NCI-H510A treated with DMSO at 0.1 percent for 48 hours (cell line): ENCODE measurements around the gene GP2.

Source experiments
- DNase-seq: peaks from one replicate; lab custom pipeline; 2025; lab: John Stamatoyannopoulos, UW

The GP2 gene

GRCh38 chr16:20327444-20328041 is at the start of gene GP2:
Gene GP2, minus strand, starts transcription at chr16:20327513. Its CDS starts 1,082 bp downstream, at chr16:20326431.
- DNase-seq, result peak; percentile 87

DNA sequence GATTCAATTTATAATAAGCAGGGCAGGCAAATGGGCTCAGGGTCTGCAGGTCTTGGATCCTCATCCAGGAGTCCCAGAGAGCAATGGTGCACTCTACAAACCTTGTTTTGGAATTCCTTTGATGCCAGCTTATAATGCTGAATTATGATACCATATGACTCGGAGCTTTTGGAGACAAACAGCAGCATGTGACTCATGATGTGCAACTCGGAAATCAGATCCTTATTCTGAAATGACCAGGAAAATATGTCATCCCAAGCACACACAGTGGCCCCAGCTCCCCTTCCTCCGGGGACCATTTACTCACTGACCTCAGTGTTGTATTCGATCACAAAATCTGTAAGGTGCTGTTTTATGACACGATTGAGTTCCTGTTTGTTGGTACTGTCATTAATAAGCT is 45.4 kb upstream of the GP2 start:
- no peak for DNase-seq

- no peak for DNase-seq
These were observed 42.2 kb upstream of the GP2 start for GRCh38 chr16:20369452-20370054.

DNA sequence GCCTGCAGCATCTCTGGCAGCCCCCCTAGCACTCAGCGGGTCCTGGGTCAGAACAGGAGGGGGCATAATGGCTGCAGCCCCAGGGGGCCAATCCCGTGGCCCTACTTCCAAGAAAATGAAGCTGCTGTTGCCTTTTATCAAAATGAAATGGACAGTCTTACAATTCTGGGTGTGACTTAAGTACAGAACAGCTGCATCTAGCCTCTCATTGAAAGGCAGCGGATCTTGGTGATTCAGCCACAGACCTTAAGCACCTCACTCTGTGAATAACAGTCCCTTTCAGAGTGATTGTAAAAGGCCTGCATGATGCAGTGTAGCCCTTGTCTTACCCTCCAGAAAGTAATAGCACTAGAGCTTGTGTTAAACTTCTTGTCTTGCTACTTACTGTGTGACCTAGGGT is 36.7 kb upstream of the GP2 start:
- DNase-seq, result no peak

- DNase-seq, result no peak
These were observed 35.9 kb upstream of the GP2 start for GRCh38 chr16:20363191-20363590.

- no peak for DNase-seq
These were observed 32.7 kb upstream of the GP2 start for GRCh38 chr16:20359997-20360396.

DNA sequence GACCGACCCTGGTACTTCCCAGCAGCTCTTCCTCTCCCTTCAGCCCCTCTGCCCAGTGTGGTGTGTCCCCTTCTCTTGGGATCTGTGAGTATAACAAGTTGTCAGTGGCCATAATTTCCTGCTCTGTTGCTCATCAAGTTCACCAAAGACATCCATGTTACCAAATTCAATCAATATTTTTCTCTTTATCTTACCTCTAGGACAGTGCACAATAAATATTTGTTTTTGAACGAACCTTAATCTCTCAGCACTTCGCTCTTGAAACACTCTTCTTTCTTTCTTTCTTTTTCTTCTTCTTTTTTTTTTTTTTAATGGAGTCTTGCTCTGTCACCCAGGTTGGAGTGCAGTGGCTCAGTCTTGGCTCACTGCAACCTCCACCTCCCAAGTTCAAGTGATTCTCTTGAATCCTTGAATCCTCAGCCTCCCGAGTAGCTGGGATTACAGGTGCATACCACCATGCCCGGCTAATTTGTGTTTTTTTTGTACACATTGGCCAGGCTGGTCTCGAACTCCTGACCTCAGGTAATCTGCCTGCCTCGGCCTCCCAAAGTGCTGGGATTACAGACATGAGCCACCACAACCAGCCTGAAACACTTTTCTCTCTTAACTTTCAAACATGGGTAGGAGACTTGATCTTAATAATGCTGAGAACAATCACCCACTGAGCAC is 27.9 kb upstream of the GP2 start:
- no peak for DNase-seq

DNA sequence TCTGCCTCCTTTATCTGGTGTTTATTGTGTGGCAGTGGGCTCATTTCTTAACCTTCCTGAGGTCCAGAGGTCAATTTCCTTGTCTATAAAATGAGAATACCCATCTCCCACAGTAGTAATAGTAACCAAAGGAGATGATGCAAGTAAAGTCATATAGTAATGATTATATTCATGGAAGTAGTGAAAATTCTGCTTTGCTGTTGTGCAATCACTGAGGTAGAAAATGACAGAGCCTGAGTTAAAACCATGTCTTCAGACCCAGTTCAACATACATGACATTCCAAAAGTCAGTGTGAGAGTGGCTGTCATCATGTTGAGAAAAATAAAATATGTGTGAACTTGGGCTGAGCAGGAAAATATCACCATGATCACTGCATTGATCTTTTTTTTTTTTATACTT is 26.1 kb upstream of the GP2 start:
- DNase-seq, result no peak

DNA sequence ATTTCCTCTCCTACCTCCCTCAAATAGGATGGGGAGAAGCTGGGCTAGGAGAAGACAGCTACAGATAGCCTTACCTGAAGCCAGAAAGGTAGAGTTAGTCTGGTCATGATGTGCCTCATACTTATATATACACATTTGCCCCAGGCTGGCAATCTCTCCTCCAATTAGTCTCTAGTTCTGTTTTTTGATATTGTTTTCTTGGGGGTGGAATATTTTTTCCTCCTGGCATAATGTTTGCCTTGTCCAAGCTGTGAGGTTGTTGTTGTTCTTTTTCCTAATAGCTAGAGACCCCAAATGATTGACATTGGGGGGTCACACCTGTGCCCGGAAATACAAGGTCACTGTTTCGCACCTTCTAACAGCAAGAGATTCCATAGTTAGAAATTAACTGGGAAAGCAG is 25.3 kb upstream of the GP2 start, which contains the start of gene UMOD:
Gene UMOD (minus strand): TSS at position 101 of the 400 bp plus-strand sequence. CDS start 1,978 bp downstream, outside the sequence.
- no peak for DNase-seq

GRCh38 chr16:20349615-20350014 is 22.3 kb upstream of the GP2 start:
- no peak for DNase-seq

- DNase-seq, result peak; percentile 65
These were observed 21.3 kb upstream of the GP2 start for GRCh38 chr16:20348365-20349185.

DNA sequence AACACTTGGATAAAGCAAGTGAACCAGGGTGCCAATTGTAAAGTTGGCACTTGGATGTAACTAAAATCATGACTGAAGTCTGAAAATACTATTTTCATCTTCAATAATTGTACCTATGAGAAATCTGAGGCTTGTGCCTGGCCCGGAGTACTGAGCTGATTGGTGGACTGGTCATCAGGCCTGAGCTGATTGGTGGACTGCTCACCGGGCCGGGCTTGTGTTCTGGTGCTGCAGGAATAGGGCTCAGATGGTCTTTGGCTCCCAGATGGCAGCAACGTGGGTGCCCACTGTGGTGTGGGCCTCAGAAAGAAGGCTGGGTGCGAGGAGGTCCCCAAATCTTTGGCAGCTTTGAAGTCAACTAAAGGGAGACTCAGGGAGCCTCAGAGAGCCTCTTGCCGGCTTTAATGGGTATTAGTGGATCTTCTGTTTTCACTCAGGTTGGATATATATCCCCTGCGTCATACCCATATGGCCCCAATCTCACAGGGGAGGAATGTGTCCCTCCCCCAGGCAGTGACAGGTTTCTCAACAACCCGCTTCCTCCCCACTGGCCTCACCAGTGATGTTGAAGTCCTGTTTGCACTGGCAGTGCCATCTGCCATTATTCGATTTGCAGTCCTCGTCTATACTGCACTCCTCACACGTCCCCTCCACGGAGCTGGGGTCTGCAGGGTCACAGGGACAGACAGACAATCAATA is 20.5 kb upstream of the GP2 start:
- DNase-seq, result no peak

- no peak for DNase-seq
These were observed 17.3 kb upstream of the GP2 start for GRCh38 chr16:20344611-20345010.

GRCh38 chr16:20339744-20340143 is 12.4 kb upstream of the GP2 start:
- no peak for DNase-seq

- DNase-seq, result peak; percentile 41
These were observed 9.6 kb upstream of the GP2 start for GRCh38 chr16:20336955-20337354.

DNA sequence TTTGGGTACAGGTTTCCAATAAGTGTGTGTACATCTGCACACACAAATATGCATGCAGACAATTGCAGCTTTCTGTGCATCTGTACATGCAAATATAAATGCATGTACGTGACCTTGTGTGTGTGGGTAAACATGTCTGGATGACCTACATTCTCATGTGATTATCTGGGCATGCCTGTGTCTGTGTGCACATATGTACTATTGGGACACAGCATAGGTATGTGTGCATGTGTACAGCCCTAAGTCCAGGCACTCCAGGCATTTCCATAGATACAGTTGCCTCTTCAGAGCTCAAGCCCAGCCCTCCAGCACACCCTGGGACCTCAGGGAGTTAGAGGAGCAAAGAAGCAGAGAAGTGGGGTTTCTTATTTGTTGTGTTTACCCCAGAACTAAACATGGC is 7.1 kb upstream of the GP2 start:
- no peak for DNase-seq

- no peak for DNase-seq
These were observed 5.8 kb upstream of the GP2 start for GRCh38 chr16:20333120-20333519.

DNA sequence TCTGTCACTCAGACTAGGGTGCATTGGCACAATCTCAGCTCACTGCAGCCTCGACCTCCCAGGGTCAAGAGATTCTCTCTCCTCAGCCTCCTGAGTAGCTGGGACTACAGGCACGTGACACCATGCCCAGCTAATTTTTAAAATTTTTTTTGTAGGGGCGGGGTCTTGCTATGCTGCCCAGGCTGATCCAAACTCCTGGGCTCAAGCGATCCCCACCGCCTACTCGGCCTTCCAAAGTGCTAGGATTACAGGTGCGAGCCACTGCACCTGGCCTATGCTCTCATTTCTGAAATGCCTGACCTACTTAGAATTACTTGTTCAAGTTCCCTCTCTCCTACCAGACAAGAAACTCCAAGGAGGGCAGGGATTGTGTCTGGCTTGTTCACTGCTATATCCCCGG is 5.1 kb upstream of the GP2 start:
- no peak for DNase-seq

DNA sequence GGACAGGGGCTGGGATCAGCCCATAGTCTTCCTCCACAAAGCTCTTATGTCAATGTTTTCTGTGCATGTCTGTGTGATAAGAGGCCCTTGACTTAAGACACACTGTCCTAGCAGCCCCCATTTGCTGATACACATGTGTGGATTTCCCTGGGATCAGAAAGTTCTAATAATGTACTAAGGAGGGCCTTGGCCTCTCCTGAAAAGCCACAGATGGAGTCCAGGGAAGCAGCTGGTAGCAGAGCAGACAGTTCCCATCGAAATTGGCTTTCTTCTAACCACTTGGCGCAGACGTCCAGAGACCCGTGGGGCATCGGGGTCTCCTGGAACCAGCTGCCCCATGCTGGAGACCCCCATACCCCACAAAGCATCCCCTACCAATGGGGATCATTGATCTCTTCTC is 4.3 kb upstream of the GP2 start:
- DNase-seq, result no peak

GRCh38 chr16:20329392-20330138 is 2.3 kb upstream of the GP2 start:
- no peak for DNase-seq

- no peak for DNase-seq
These were observed 992 bp downstream of the GP2 start for GRCh38 chr16:20326321-20326720.
